ENCODE results near the gene AIM2.

GRCh38 chr1:159088546-159089183 is 12.1 kb upstream of the AIM2 start:
- TF ChIP-seq, protein P1, sequence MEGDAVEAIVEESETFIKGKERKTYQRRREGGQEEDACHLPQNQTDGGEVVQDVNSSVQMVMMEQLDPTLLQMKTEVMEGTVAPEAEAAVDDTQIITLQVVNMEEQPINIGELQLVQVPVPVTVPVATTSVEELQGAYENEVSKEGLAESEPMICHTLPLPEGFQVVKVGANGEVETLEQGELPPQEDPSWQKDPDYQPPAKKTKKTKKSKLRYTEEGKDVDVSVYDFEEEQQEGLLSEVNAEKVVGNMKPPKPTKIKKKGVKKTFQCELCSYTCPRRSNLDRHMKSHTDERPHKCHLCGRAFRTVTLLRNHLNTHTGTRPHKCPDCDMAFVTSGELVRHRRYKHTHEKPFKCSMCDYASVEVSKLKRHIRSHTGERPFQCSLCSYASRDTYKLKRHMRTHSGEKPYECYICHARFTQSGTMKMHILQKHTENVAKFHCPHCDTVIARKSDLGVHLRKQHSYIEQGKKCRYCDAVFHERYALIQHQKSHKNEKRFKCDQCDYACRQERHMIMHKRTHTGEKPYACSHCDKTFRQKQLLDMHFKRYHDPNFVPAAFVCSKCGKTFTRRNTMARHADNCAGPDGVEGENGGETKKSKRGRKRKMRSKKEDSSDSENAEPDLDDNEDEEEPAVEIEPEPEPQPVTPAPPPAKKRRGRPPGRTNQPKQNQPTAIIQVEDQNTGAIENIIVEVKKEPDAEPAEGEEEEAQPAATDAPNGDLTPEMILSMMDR (conservative IDR thresholded peaks at IDR 0.05) = no peak
- TF ChIP-seq EZH2 (IDR thresholded peaks at IDR 0.05; ENCODE audit: low read depth) = no peak

Measured in PC-9 (cell line).